ENCODE measurements around the gene CNKSR2.

GRCh38 chrX:21375708-21376009 is 1.4 kb downstream of the CNKSR2 start:
- TF ChIP-seq, protein P1, sequence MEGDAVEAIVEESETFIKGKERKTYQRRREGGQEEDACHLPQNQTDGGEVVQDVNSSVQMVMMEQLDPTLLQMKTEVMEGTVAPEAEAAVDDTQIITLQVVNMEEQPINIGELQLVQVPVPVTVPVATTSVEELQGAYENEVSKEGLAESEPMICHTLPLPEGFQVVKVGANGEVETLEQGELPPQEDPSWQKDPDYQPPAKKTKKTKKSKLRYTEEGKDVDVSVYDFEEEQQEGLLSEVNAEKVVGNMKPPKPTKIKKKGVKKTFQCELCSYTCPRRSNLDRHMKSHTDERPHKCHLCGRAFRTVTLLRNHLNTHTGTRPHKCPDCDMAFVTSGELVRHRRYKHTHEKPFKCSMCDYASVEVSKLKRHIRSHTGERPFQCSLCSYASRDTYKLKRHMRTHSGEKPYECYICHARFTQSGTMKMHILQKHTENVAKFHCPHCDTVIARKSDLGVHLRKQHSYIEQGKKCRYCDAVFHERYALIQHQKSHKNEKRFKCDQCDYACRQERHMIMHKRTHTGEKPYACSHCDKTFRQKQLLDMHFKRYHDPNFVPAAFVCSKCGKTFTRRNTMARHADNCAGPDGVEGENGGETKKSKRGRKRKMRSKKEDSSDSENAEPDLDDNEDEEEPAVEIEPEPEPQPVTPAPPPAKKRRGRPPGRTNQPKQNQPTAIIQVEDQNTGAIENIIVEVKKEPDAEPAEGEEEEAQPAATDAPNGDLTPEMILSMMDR (IDR thresholded peaks at IDR 0.05) = no peak
- no peak for TF ChIP-seq POLR2A (IDR thresholded peaks at IDR 0.05)
